Measurements from ENCODE around the gene CACNB1.

The CACNB1 gene

DNA sequence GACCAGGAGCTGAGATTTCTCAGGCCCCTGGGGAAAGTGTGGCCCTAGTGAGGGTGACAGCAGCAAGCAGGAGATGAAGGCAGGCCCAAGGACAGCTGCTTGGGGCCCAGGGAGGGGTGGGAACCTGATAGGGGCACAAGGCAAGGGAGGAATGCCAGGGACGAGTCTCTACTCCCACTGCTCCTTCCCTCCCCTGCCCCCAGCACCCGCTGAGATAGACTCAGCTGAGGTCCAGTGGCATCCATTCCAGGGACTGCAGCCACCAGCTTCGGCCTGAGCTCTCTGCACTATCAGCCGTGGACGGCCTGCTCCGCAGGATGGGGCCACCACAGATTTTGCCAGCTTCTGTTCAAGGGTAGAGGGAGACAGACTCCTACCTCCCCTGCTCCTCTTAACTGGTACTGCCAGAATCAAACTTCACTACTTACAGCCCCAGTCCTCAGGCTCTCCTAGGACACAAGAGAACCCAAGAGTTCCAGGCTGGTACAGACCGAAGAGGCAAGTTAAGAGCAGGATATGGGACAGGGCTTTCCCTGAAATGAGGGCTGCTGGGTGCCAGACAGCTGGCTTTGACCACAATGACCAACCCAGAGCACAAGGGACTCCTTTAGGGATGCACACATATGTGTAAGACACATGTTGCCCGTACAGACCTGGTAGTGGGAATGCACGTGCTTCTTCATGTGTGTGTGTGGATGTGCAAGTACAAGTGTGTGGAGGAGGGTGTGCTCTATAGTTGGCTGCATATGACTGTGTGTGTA, 5.5 kb downstream of the CACNB1 start:
- TF ChIP-seq, protein P1, sequence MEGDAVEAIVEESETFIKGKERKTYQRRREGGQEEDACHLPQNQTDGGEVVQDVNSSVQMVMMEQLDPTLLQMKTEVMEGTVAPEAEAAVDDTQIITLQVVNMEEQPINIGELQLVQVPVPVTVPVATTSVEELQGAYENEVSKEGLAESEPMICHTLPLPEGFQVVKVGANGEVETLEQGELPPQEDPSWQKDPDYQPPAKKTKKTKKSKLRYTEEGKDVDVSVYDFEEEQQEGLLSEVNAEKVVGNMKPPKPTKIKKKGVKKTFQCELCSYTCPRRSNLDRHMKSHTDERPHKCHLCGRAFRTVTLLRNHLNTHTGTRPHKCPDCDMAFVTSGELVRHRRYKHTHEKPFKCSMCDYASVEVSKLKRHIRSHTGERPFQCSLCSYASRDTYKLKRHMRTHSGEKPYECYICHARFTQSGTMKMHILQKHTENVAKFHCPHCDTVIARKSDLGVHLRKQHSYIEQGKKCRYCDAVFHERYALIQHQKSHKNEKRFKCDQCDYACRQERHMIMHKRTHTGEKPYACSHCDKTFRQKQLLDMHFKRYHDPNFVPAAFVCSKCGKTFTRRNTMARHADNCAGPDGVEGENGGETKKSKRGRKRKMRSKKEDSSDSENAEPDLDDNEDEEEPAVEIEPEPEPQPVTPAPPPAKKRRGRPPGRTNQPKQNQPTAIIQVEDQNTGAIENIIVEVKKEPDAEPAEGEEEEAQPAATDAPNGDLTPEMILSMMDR (IDR thresholded peaks at IDR 0.05; ENCODE audit: borderline replicate concordance, control extremely low read depth, extremely low read depth, insufficient read depth, missing control alignments), result no peak
- DNase-seq (ENCODE audit: low spot score), result no peak
- in situ Hi-C loops (cut with MboI; ENCODE audit: low sequenced_read_pairs, unreplicated experiment), result no loop called here

GRCh38 chr17:39187152-39187830, 10.2 kb downstream of the CACNB1 start:
- TF ChIP-seq, protein P1 (IDR thresholded peaks at IDR 0.05; ENCODE audit: borderline replicate concordance, control extremely low read depth, extremely low read depth, insufficient read depth, missing control alignments), result no peak
- DNase-seq (ENCODE audit: low spot score), result no peak
- in situ Hi-C loops (cut with MboI; ENCODE audit: low sequenced_read_pairs, unreplicated experiment), result no loop called here

DNA sequence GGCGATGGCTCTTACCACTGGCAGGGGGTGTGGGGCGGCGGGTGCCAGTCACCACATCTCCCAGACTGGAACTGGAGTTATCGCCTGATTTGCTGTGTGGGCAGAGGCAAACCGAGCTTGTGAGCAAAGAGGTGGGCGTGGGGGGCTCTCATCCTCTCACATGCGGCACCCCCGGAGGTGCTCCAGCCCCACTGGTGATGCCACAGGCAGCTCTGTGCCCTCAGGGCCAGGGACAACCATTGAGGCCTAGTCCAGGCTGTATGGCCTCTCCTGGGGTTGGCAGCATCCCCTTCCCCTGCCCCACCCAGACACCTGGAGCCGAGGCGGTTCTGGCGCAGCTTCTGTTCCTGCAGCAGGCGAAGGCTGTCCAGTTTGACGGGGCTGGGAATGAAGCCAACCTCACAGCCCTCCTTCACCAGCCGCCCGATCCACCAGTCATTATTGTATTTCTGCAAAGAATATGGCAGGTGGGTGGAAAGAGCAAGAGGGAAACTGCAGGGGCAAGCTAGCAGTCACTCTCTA, 10.9 kb downstream of the CACNB1 start:
- TF ChIP-seq, protein P1 (IDR thresholded peaks at IDR 0.05; ENCODE audit: borderline replicate concordance, control extremely low read depth, extremely low read depth, insufficient read depth, missing control alignments), result no peak
- in situ Hi-C loops (cut with MboI; ENCODE audit: low sequenced_read_pairs, unreplicated experiment), result no loop called here
- DNase-seq (ENCODE audit: low spot score), result no peak

- DNase-seq (ENCODE audit: low spot score), result no peak
- TF ChIP-seq, protein P1 (IDR thresholded peaks at IDR 0.05; ENCODE audit: borderline replicate concordance, control extremely low read depth, extremely low read depth, insufficient read depth, missing control alignments), result no peak
- in situ Hi-C loops (cut with MboI; ENCODE audit: low sequenced_read_pairs, unreplicated experiment), result no loop called here
Measured at GRCh38 chr17:39183720-39184119, 13.7 kb downstream of the CACNB1 start.

- TF ChIP-seq, protein P1 (IDR thresholded peaks at IDR 0.05; ENCODE audit: borderline replicate concordance, control extremely low read depth, extremely low read depth, insufficient read depth, missing control alignments), result no peak
- no peak for DNase-seq (ENCODE audit: low spot score)
- in situ Hi-C loops (cut with MboI; ENCODE audit: low sequenced_read_pairs, unreplicated experiment), result no loop called here
Measured at GRCh38 chr17:39183045-39183444, 14.4 kb downstream of the CACNB1 start.

GRCh38 chr17:39181303-39181702, 16.2 kb downstream of the CACNB1 start:
- in situ Hi-C loops (cut with MboI; ENCODE audit: low sequenced_read_pairs, unreplicated experiment), result no loop called here
- TF ChIP-seq, protein P1 (IDR thresholded peaks at IDR 0.05; ENCODE audit: borderline replicate concordance, control extremely low read depth, extremely low read depth, insufficient read depth, missing control alignments), result no peak
- no peak for DNase-seq (ENCODE audit: low spot score)

Measured in GM13976 (cell line).